ENCODE data around the gene TTC34.
A peak's percentile ranks its signal among the peaks of the same experiment; 100 is the strongest.

TTC34 gene, protein sequence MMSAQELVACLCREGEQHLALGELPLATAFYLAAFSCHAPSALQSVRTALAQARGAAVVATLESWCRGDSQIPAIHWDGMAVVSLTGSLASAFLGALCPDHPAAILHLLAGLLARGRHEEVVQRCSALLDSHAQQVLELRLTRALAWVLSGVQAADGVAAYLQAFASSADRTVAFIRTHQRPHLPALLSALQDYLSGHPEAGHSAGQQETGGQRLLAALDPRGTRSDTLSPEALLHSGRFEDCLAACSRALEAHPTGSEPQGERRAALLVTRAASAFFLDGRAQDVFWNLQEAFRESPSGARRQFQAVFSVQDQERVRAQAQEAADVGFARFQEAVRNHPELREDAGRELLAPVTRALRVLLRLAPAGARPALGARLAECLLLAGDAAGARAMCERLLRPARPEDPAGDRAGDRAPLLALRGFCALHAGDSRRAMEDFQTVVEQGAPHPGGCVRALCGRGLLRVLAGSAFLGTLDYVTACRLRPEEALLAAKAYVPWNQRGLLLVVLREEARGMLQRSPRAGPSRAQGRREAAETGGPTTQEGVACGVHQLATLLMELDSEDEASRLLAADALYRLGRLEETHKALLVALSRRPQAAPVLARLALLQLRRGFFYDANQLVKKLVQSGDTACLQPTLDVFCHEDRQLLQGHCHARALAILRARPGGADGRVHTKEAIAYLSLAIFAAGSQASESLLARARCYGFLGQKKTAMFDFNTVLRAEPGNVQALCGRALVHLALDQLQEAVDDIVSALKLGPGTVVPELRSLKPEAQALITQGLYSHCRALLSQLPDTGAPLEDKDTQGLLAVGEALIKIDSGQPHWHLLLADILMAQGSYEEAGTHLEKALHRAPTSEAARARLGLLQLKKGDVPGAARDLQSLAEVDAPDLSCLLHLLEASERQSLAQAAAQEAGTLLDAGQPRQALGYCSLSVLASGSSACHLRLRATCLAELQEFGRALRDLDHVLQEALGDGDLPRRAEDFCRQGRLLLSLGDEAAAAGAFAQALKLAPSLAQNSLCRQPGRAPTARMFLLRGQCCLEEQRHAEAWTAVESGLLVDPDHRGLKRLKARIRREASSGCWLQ

DNA sequence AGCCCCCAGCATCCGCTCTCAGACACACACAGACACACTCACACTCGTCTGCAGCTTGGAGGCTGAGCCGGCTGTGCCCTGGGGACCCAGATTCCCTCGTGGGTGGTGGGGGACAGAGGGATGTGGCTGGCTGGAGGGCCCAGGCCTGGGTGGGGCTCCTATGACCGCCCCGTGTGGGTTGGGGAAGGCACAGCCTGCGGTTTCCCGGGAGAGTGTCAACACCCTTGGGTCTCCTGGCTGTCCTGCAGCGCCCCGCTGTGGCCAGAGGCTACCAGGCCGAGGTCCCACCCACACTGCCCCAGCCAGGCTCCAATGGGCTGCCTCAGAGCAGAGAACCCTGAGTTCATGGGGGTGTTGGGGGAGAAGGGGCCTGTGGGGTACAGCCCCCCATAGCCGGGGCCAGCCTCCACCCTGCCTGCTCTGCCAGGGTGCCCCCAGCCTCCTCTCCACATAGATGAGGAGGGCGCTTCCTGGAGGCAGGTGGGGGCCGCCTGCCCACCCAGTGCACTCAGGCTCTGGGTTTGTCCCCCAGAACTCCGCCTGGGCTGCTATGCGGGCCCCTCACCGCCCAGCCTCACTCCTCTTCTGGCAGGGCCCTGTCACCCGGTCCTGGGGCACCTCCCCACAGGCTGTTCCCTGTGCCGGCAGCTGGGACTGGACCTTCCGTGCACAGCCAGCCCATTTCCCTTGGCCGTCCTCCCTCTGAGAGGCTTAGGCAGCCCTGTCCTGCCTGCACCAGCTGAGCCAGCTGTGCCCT is at the start of gene TTC34:
TTC34 (minus strand) TSS at position 159 of the 757 bp plus-strand sequence. CDS start 866 bp downstream, outside the sequence.
- peak; percentile 47 for DNase-seq

DNA sequence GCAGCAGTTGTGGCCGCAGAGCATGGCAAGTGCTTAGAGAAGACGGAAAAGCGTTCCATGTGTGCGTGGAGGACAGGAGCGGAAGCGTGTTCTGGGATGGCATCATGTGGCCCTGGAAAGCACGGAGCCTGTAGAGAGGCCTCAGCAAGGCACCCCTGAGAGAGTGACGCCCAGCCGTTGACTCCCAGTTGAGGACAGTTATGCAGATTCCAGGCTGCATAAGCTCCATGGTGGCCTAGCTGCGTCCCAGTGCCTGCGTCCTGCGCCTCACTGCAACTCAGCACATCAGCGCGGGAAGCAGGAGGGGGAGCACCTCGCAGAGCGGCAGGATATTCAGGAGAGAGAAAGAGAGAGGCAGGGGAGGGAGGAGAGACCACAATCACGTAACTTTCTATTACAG is 49.0 kb upstream of the TTC34 start:
- DNase-seq = no peak

DNA sequence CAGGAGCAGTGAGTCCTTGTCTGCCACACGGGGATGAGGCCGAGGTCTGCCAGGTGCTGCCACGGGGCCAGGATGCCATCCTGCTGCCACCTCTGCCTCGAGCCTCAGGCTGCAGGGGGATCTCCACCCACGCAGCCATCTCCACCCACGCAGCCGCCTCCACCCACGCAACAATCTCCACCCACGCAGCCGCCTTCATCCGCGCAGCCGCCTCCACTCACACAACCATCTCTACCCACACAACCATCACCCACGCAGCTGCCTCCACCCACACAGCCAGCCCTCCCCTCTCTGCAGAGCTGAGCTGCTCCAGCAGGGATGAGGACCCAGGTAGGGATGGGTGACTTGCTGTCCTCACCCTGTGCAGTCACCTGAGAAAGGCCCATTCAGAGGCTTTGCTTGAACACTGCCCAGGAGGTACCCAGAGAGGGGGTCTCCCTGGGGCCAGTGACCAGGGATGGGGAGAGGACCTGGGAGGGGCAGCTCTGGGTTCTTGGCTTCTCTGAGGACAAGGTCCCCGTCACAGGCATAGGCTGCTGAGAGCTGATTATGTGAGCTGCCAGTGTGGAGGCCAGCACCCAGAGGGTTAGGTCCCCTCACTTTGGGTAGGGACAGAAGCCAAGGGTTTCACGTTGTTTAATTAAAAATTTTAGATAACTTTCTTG is 46.6 kb upstream of the TTC34 start:
- no peak for DNase-seq

DNA sequence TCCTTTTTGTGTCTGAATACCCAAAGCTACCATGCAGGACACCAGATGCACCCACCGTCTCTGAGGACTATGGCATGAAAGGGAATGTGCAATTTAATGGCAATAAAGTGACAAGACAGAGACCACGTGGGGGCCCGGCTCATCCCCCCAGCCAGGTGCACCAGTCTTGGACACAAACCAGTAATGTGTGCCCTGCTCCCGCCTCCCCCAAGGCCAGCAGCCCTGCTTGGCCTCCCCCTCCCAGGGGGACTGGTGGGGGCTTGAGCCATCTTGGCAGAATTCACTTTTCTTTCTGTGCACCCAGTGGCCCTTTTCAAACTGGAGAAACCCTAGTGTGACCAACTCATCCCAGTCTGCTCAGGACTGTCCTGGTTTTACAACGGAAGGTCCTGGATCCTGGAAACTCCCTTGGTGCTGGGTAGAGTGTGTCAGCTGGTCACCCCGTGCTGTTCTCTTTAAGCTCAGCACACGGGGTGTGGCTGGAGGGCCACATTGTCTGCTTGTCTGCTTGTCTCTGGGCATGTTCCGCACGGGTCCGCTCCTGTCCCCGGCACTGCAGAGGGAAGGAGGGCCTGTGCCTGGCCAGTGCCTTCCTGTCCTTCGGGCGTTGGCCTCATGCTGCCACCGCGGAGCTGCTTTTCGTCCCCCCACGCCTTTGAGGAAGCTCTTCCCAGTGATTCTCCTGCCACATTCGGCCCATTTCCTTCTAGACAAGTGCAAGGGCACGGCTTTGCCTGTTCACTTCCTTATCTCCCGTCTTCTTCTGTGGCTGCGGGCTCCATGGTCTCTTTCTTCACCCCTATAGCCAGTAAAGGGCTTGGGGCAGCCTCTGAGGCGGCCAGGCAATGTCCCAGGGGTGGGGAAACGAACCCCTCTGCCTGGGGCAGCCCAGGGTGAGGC is 45.8 kb upstream of the TTC34 start:
- no peak for DNase-seq

DNA sequence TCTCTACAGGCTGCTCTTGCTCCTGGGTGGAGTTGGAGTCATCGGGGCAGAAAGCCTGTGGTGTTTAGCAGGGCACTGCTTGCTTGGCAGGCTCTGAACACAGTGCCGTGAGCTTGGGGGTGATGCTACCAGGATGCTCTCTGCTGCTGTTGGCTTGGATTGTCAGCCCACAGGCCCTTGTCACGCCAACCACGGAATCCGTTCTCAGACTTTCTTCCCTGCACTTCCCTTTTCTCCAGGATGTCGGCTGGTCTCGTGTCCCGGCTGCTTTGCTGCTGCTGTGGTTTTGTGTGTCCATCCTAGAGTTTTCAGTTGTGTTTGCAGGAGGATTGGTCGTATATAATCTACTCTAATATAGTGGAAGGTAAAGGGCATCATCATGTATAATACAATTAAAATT is 44.4 kb upstream of the TTC34 start:
- DNase-seq = no peak

GRCh38 chr1:2840036-2840809 is 38.7 kb upstream of the TTC34 start:
- peak; percentile 45 for DNase-seq

GRCh38 chr1:2837823-2838222 is 36.3 kb upstream of the TTC34 start:
- no peak for DNase-seq

GRCh38 chr1:2837316-2837715 is 35.8 kb upstream of the TTC34 start:
- DNase-seq = no peak

GRCh38 chr1:2836333-2836970 is 35.0 kb upstream of the TTC34 start:
- no peak for DNase-seq

DNA sequence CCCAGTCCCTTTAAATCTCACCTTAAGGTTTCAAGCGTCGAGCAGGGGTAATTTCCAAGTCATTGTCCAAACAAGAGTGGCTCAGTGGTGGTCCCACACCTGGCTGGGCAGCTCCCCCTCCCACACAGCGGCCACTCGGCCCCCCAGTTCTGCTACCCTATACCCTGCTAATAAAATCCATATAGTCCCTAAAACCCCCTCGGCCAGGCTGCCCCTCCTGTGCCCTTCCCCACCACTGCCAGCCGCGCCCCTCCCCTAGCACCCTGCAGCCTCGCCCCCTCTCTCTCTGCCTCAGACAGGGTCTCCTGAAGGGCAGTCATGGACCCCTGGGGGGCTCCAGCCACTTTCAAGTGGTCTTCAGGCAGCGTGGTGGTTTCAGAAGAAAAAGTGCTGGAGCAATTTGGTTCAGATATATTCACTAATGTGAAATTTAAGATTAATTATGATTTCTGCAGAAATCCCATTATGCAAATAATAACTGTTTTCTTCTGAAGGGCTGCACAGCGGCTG is 34.2 kb upstream of the TTC34 start:
- no peak for DNase-seq

DNA sequence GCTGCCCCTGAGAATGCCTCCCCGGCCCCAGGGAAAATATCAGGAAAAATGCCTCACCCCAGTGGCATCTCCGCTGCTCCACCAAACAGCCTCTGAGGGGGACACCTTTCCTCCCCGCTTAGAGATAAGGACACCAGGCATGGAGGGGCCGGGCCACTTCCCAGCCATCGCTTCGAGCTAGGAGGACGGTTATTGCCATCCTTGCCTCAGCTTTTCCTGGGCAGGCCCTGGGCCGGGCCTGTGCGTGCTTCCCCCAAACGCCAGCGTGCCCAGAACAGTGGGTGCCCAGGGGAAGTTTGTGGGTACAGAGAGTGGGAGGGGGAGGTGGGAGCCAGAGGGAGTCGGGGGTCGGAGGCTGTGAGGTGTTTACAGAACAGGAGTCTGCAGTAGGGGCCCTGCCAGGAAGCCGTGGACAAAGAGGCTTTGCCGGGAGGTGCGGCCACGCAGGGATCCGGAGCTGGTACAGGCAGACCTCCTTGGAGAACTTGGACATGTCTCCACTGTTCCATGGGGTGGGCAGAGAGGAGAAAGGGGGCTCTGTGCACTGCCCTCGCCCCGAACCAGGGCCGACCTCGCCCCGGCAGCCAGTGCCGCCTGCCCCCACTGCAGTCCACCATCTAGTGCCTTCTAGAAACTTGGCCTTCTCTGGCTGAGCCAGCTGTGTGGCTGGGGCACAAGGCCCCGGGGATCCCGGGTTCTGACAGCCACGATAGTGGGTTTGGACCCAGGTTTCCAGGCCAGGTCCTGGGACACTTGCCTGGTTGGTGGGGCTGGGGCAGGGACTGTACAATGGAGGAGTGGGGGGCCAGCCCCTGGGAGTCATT is 33.5 kb upstream of the TTC34 start:
- no peak for DNase-seq

- DNase-seq = no peak
These were observed 32.6 kb upstream of the TTC34 start for GRCh38 chr1:2834146-2834475.

- DNase-seq = no peak
These were observed 32.1 kb upstream of the TTC34 start for GRCh38 chr1:2833454-2834145.

DNA sequence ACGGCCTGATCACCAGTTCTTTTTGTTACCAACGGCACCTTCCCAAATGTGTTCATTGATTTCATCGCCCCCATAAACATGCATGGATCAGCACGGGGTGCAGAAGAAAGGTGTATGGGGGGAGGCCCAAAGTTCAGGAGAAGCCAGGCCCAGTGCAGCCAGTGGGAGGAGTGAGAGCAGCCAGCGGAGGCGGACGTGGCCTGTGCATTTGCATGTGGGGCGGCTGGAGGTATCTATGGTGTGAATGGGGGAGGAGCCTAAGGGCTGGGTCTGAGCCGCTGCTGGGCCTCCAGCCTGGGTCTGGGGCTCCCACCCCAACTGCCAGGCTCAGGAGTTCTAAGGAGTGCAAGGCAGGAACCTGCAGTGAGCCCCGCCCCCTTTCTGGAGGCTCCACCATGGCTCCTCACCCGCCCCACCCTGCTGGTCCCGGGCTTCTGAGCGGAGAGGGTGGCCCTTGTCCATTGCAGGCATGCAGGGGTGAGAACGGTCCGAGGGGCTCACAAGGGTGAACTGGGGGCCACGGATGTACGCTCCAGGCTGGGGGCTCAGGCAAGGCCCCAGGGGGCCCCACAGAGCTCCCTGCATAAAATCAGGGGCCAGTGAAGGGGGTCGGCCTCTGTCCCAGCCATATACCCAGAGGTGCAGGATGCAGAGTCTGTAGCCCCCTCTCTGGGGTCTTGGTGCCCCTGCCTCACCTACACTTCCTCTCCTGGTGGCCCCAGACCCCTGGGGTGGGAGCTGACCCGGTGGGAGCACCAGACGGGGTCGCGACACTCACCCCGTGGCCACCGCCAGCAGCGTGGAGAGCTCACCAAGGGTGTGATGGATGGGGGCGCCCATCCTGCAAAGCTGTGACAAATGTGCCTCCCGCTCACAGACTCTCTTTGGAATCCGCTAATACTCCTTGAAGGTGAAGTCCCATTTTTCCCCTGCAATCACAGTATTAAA is 31.3 kb upstream of the TTC34 start:
- no peak for DNase-seq

DNA sequence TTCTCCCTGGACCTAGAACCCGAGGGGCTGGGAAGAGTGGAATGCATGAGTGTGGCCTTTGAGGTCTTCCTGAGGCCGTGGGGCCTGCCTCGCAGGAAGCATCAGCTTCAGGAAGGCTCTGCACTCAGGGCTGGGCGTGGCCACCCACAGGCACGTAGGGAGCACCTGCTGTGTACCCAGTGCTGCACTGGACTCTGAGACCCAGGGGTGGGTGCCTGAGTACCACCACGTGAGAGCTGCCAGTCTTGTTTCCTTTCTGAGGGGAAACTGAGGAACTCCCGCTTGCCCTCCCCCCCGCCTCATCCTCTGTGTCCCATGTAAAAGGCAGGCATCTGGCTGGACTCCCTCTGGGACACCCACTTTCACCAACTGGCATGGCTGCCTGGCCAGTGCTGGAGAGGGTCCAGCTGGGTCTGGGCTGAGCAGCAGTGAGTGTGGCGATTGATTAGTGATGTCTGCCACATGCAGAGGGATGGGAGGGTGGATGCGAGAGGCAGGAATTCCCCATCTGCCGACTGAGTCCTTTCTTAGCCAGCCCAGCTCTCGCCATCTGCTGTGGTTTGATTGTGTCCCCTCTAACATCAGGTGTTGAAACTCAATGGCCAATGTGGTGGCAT is 30.2 kb upstream of the TTC34 start:
- DNase-seq = no peak

DNA sequence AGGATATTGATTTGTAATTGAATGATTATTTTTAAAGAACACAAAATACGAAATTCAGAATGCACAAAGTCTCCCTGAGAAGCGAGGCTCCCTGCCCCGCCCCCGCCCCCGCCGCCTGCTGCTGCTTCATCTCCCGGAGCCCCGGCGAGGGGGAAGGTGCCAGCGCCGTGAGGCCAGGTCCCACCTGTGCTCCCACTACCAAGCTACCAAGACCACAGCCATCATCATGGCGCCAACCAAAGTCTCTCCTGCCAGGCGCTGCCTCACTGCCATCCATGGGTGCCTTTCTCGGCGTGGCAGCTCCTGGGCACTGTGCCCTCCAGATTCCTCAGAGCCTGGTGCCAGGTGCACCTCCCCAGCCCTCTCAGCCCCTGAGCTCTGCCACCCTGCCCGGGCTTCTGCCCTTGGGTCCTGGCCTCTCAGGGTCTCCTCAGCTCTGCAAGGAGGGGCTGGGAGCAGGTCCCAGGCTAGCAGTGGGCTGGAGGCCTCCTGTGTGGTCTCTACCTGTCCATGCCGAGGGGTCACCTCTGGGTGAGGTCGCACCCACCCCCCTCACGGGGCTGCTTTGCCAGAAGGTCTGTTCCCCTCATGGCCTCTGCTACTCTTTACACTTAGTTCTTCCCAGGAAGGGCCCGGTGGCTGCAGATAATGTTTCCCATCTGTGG is 29.4 kb upstream of the TTC34 start:
- DNase-seq = no peak

All from activated CD4-positive, CD25-positive, alpha-beta regulatory T cell treated with anti-CD3 and anti-CD28 coated beads, Interleukin-2, amount 50 U/mL, for 72 hours (primary cell).